GM21737 (cell line): Measurements from ENCODE around the gene CCDC9.
"Not testable (repeated sequence)": the region's sequence is repeated elsewhere in the genome, so short reads cannot be mapped to it uniquely, and the experiment has no call there.

Experiments used
- ATAC-seq: cut with Tn5 transposase; IDR thresholded peaks from one replicate; pipeline ENCODE4 v1.9.1; 2021; ENCODE audit warnings: mild to moderate bottlenecking, moderate library complexity; ENCODE audit not compliant: unreplicated experiment

CCDC9 gene

DNA sequence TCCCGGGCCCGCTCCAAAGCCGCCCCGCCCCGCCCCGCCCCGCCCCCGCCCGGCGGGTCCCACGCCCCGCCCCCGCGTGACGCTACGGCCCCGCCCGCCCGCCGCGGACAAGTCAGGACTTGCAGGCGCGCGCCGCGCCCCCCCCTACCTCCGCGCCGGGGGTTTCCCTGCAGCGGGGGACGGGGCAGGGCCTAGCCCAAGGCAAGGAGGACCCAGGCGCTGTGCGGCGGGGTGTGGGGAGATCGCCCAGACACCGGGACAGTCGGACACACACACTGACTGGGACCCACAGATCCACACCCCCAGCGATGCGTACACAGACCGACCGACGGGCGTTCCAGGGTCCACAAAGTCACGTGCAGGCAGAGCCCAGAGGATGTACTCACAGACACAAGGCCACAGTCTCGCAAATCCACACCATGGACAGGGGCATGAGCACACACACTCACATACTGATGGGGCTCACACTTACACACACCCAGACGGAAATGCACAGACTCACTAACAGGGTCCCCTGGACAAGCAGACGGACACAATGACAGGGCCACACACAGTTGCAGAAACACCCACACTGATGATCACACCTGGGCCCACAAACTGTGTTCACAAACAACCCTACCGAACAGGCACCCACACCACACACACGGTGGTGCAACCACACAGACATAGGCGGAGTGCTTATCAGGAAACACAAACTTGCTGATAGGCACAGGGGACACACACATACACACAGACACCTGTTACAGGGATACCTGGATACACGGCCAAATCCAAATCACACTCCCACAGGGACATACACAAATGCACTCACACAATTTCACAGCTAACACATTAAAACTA, 24.9 kb upstream of the CCDC9 start:
- no peak for ATAC-seq

DNA sequence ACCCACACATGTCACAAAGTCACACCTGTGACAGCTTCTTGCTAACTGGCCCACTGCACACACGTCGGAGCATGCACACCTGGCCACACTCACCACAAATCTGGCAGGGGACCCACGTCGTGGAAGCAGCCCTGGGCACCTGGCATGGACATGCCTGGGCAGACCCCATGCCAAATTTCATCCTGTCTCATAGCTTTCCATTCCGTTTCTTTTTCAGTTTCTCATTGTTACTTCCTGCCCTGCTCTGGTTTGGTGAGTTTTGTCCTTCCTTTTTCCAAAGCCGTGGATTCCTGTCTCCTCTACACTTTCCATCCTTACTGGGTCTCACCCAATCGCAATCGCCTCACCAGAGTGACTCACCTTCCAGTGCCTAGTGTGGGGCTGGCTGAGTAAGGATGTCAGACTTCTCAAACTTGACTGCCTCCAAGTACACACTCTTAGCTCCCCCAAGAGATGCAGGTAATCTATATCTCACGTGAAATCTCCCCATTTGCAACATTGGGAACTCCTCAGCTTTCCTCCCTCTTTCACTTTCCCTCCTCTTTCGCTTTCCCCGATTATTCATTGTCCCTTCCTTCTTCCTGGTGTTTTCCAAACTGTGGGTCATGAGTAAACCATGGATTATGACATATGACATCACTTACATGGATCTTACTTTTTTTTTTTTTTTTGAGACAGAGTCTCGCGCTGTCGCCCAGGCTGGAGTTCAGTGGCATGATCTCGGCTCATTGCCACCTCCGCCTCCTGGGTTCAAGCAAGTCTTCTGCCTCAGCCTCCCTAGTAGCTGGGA, 23.7 kb upstream of the CCDC9 start:
- ATAC-seq = no peak

DNA sequence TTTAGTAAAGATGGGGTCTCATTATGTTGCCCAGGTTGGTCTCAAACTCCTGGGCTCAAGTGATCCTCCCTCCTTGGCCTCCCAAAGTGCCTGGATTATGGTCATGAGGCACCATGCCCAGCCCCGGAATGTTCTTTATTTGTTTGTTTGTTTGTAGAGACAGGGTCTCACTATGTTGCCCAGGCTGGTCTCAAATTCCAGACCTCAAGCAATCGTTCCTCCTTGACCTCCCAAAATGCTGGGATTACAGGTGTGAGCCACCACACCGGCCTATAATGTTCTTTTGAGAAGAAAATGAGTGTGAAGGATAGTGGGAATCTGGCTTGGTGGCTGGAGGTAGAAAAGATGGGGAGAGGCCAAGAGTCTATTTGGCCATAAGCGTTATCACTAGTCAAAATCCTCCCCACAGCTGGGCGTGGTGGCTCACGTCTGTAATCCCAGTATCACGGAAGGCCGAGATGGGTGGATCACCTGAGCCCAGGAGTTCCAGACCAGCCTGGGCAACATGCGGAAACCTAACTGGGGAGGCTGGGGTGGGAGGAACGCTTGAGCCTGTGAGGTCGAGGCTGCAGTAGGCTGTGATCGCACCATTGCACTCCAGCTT, 20.2 kb upstream of the CCDC9 start:
- no peak for ATAC-seq

DNA sequence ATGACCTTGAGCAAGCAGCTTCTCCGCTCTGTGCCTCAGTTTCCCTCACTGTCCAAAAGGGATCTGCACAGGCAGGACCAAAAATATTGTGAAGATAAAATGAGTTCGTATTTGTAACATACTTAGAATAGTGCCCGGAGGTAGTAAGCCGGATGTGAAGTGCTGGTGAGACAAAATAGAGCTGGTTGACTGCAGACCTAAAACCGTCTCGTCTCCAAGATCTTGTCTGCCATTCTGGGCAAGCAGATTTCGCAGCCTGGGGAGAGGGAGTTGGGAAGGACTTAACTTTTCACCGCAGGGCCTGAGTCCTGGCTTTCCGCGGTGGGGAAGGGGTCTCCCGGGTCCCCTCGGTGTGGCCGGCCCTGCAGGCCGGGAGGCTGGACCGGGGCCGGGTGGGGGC, 17.2 kb upstream of the CCDC9 start:
- no peak for ATAC-seq

DNA sequence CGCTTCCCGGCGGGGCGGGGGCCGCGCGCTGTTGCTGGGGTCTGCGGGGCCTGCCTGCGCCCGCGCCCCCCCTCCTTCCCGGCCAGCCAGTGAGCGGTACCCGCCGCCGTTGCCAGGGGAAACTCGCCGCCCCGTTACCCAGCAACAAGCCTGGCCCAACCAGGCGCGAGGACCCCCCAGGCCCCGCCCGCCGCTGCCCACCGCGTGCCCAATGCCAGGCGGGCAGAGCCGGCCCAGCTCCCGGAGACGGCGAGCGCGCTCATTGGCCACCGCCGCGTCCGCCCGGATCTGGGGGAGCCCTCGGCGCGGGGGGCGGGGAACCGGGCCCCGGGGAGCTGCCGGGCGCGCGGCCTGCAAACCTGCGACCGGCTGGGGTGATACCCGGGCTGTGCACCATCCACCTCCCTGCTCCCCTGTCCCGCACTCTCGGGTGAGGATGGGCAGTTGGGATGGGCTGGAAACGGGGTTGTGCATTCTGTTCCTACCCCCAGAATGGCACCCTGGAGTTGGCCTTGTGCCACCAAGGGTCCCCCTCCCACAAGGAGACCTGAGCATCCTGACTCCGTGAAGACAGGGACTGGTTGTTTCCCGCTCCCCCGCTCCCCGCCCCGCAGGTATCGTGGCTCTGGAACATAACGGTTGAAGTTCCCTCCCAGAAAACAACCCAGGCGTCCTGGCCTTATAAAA, 16.6 kb upstream of the CCDC9 start:
- no peak for ATAC-seq

DNA sequence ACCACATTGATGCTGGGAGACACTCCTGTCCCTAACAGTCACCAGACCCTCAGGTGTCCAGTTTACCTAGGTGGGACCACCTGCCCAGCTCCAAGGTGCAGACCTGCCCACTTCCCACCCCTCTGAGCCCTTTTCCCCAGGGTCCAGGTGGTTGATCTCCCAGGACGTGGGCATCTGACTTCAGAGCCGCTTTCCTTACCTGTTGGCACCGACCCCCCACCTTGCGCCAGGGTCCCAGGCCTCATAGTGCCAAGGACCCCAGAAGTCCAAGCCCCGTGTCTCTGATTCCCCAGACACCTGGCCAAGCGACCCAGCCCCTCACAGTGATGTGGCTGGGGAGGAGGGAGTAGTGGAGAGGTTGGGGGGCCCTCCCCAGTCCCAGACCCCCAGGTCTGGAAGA, 15.8 kb upstream of the CCDC9 start:
- ATAC-seq = no peak

DNA sequence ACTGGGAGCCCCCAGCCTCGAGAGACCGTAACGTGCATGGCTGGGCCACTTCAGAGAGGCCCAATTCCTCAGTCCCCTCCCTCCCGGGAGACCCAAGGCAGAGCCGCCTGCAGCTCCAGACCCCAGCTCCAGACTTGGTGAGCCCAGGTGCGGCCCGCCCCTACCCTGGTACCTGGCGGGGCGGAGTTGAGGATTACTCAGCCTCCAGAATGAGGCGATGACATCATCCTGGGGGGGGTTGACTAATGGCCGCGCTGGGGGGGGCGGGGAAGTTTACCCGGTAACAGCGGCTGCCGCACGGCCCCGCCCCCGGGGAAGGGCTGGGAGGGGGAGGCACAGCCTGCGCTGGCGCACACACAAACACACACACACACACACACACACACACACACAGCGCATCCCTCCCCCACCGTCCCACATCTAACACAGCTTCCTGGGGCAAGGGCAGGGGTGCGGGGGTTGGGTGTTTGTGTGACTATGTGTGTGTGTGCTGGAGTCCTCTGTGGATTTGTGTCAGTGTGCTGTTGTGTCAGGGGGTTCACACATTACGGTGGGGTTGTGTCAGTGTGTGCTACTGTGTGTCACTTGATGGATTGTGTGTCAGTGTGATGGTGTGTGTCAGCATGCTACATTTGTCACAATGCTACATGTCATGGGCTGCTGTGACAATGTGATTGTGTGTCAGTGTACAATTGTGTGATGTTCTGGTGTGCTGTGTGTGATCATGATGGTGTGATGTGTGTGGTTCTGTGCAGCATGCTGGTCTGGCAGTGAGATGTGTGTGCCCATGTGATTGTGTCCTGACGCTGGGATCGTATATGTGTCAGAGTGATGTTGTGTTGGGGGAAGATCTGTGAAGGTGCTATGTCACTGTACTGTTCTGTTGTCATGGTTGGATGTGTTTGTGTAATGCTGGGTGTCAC, 15.1 kb upstream of the CCDC9 start:
- ATAC-seq = no peak

DNA sequence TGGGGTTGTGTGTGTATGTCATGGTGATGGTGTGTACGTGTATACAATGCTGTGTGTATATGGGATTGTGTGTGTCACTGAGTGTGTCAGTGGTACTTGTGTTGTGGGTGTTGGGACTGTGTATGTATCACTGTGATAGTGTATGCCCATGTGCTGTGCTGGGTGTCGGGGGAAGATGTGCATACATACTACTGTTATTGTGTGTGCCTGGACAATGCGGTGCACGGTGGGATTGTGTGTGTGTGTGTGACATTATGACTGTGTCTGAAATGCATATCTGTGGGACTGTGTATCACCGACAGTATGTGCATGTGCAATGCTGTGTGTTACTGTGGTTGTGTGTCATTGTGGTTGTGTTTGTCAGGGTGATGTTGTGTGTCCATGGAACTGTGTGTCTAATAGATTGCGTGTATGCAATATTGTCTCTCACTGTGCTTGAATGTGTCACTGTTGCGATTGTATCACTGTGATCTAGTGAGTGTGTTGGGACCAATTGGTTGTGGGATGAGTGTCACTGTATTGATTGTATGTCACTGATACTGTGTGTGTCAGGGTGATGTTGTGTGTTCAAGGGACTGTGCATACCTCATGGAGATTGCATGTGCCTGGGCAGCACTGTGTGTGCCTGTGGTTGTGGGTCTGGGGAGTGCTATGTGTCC, 14.3 kb upstream of the CCDC9 start:
- ATAC-seq = no peak

DNA sequence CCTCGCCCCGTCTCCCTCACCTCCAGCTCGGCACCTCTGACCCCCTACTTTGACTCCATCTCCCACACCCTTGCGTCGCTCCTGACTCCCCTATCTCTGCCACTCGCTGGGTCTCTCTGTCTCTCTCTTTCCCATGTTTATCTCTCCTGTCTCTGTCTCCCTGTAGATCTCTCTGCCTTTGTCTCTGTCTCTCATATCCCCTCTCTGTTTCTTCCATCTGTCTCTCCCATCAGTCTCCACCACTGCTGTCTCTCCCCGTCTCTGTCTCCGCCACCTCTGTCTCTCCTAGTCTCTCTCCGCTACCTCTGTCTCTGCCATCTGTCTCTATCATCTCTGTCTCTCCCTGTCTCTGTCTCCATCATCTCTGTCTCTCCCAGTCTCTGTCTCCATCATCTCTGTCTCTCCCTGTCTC, 13.0 kb upstream of the CCDC9 start:
- ATAC-seq = no peak

DNA sequence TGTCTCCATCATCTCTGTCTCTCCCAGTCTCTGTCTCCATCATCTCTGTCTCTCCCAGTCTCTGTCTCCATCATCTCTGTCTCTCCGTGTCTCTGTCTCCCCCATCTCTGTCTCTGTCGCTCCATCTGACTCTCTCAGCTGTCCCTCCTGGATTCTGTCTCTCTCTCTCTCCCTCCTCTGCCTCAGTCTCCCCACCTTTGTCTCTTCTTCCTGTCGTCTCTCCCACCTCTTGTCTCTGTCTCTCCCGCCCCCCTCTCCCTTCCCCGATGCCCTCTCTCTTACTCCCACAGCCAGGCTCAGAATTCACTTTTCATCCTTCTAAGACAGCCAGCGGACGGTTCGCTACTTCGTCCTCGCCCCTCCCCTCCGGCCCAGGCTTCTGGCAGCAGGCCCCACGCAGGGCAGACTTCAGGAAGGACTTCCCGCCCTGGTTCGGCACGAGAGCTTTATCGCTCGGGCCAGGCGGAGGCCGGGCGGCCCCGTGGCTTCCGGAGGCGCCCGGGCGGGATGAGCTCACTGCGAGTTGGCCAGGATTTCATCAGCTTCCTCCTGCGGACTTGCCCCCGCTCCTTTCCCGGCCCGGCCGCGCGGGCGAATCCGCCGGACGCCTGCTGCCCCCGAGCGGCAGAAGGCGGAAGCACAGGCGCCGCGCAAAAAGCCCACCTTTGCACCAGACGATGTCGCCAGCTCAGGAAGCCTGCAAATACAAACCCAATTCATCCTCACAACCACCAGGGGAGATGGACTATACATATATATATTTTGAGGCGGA, 12.4 kb upstream of the CCDC9 start:
- ATAC-seq = peak; percentile 69

DNA sequence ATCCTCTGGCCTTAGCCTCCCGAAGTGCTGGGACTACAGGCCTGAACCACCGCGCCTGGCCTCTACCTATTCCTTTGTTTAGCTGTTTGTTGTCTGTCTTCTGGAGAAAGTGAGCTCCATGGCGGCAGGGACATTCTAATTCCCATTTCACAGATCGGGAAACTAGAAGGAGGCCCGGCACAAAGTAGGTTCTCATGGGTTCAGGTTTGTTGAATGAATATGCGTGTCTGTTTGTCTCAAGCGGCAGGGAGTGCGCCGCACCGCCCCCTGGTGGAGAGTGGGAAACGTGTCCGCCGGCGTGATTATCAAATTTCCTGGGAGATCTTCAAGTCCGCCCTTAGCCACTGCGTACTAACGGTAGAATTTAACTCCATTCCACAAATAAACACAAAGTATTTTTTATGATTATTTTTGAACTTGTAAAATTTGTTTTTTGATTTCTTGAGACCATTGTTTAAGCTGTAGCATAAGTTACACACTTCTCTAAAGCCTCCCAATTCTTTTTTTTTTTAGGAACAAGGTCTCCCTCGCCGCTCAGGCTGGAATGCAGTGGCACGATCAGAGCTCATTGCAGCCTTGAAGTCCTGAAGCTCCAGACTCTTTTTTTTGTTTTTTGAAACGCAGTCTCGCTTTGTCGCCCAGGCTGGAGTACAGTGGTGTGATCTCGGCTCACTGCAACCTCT, 8.9 kb upstream of the CCDC9 start:
- ATAC-seq = no peak

DNA sequence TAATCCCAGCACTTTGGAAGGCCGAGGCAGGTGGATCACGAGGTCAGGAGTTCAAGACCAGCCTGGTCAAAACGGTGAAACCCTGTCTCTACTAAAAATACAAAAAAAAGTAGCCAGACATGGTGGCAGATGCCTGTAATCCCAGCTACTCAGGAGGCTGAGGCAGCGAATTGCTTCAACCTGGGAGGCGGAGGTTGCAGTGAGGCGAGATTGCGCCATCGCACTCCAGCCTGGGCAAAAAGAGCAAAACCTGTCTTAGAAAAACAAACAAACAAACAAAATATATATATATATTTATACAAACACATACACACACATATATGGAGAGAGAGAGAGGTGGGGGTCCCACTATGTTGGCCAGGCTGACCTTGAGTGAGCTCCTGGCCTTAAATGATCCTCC, 3.3 kb upstream of the CCDC9 start:
- ATAC-seq = not testable (repeated sequence)

DNA sequence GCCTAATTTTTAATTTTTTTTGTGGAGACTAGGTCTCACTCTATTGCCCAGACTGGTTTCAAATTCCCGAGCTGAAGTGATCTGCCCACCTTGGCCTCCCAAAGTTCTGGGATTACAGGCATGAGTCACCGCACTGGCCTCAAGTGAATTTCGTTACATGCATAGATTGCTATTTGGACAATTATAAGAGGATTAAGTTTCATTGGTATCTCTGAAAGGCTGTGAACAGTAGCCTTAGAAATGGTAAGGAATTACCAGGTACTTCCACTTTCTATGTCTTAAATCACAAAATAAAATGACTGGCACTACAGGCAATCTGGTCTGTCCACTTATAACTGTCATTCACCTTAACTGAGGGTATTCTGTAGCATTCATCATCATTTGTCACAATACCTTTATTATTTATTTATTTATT, 2.9 kb upstream of the CCDC9 start:
- ATAC-seq = no peak

DNA sequence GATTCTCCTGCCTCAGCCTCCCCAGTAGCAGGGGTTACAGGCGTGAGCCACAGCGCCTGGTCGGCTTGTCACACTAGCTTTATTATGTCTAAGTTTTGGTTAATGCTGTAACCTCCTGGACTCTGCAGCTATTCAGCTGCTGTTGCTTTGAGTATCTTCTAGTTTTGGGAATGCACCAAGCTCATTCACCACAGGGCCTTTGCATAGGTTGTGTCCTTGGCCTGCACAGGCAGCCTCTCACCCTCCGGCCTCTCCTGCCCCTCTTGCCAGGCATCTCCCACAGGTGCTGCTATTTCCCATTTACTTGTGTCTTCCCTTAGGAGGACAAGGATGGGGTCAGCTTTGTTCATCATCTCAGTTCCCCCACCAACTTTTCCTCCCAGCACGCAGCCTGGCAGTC, 2.4 kb upstream of the CCDC9 start:
- no peak for ATAC-seq

DNA sequence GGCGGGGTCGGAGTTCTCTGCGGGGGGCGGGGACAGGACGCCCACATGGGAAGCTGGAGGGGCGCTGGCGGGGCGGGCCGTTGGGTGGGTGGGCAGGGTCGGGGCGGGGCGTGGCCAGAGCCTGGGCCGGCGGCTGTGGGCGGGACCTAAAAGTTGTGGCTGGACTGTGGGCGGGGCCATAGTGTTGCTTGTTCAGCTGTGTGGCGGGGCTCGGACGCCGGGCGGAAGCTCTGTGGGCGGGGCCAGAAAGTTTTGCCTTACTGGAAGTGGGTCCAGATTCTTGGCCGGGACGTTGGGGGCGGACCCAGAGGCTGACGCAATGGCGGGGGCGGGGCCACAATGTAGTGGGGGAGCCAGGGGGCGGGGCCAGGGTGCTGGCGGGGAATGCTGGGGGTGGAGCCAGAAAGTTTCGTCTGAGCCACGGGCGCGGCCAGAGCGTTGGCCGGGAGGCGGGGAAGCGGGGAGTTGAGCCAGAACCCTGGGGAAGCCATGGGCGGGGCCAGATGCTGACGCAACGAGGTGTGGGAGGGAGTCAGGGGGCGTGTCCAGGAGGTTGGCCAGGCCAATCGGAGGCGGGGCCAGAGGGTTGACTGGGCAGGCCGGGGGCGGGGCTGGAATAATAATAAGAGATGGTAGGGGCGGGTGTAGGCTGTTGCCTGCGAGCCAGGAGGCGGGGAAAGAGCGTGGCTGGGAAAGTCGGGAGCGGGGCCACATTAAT, 527 bp downstream of the CCDC9 start:
- ATAC-seq = peak; percentile 73

DNA sequence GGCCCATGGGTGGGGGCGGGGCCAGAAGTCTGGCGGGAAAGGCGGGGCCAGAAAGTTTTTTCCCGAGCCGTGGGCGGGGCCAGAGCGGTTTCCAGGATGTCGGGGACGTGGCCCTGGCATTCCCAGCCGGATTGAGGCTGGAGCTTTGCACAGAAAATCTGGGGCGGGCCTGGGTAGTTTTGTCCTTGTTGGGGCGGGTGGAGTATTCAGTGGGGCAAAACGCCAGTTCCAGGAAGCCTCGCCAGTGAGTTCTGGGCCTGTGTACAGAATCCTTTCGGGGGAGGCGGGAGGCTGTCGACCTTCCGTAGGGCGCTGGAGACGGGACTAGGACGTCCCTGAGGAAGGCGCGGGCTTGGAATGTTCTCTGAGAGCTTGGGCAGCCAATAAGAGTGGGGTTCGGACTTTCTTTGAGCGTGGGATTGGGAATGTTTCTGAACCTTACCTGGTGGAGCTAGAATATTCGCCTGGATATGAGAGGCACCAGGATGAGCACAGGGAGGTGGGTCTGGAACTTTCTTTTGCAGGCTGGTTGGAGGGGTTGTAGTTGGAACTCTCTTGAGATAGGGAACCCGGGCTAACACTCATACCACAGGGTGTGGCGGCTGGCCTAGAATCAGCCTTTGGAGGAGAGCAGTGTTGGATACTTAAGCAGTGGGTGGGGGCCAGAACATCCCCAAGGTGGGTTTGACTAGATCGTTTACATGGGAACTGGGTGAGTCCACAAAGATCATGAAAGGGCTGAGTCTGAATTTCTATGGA, 1.3 kb downstream of the CCDC9 start:
- no peak for ATAC-seq

DNA sequence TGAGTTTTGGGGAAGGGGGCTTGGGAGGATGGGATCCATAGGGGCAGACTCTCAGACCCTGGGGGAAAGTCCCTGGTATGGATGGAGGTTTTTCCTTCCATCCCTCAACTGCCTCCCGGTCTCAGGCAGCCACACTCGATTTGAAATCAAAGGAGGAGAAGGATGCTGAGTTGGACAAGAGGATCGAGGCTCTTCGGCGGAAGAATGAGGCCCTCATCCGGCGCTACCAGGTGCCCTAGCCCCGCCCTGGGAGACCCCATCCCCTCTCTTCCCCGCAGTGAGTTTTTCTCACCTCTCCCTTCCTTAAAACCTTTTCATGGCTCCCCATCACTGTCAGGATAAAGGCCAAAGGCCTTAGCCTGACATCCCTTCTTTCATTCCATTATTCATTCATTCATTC, 2.1 kb downstream of the CCDC9 start:
- no peak for ATAC-seq
